AG10803 (cell line): ENCODE measurements around the gene PRR3.
A peak's percentile ranks its signal among the peaks of the same experiment; 100 is the strongest.

Experiments
- DNase-seq: peaks from one replicate; pipeline ENCODE4 v3.0.0; 2010; ENCODE audit warnings: low read depth
- H3K4me3 ChIP-seq: 2 replicates; pipeline ENCODE4 v1.5.1; 2011; ENCODE audit warnings: mild to moderate bottlenecking, low read length, control low read depth
- CTCF ChIP-seq: conservative IDR thresholded peaks from 2 replicates; pipeline ENCODE4 v1.5.1; 2011; ENCODE audit warnings: mild to moderate bottlenecking, low read length, control low read depth, inconsistent platforms

Gene PRR3

DNA sequence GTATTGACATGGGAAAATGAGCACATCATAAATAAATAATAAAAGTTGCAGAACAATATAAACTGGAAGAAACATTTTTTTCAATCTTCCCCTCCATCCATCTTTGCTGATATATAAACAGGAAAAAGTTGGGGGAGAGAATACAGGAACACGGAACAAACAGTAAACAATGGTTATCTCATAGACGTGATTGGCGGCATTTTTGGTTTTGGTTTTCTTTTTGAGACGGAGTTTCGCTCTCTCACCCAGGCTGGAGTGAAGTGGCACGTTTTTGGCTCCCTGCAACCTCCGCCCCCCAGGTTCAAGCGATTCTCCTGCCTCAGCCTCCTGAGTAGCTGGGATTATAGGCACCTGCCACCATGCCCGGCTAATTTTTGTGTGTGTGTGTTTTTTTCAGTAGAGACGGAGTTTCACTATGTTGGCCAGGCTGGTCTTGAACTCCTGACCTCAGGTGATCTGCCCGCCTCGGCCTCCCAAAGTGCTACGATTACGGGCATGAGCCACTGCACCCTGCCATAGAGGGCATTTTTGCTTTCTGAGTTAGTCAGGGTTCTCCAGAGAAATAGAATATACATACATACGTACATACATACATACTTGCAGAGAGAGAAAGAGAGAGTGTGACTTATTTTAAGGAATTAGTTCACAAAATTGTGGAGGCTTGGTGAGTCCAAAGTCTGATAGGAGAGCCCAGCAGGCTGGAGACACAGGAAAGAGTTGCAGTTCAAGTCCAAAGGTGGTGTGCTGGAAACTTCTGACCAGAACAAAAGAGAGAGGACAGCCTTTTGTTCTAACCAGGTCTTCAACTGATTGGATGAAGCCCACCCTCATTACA lies 23.4 kb upstream of the PRR3 start:
- H3K4me3 ChIP-seq, result no peak overlapping the region
- TF ChIP-seq CTCF, result no peak
- DNase-seq, result no peak

- no peak for TF ChIP-seq CTCF
- no peak for DNase-seq
- no peak overlapping the region for H3K4me3 ChIP-seq
Observed at GRCh38 chr6:30537931-30538330, 19.2 kb upstream of the PRR3 start.

DNA sequence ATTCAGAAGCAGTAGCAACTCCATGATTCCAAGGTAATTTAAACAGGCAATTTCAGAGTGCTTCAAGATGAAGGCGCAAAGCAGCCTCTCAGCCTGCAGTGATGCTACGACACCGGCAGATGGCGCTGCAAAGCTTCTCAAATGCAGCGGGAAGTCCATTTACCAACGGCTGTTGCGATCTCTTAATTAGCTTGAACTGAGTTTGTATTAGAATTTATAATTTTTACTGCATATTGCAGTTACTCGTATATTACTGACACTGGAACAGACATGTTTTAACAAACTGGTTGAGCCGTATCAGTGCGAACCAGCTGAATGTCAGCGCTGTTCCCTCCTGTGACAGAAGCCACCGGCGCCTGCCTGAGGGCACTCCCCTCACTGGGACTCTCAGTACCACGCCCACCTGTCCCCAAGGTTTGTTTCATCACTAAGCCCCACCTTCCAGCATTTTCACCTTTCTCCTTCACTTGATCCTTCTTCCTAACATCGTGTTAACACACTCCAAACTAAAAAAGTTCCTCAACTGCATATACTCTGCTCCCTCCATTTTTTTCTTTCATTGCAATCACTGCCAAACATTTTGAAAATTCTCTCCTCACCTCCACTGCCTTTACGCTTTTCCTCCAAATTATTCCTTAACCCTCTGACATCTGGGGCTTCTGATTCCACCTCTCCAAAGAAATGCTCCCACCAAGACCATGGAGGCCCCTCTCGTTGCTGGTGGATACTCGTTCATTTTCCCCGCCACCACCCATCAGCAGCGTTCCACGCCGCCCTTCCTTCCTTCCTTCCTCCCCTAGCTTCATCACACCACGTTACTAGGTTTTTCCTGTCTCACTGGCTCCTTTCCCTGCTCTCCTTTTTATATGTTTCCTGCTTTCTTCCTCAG lies 15.3 kb upstream of the PRR3 start:
- H3K4me3 ChIP-seq, result peak overlapping the region; percentile 32; the same call in 1 of the 2 replicates
- DNase-seq, result peak; percentile 86
- peak; percentile 100 for TF ChIP-seq CTCF

DNA sequence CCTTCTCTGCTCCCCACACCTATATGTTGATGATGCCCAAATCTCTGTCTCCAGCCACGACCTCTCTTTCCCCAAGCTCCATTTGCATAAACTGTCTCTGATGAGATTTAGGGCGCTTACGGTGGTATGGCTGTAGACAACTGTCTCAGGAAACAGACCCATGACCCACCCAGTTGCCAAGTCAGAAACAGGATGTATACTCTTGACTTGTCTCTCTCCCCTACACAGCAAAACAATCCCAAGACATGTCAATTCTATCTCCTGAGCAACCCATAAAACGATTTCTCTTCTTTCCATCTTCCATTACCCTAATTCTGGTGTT lies 14.7 kb upstream of the PRR3 start:
- DNase-seq, result no peak
- no peak overlapping the region for H3K4me3 ChIP-seq
- TF ChIP-seq CTCF, result no peak

DNA sequence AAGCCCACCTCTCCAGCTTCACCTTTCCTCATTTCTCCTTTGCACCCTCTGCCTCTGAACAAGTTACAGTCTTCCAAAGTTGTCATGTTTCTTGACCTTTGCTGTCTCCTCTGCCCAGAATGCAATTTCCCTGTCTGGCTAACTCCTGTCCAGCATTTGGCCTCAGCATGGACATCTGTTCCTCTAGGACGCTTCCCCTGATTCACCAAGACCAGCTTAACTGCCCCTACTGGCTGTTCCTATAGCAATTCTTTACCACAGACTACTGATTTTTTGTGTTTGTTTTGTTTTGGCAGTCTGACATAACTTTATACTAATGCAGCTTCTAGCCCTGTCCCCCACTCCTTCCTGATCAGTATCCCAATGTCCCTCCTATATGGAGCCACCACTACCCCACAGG lies 14.2 kb upstream of the PRR3 start:
- H3K4me3 ChIP-seq, result no peak overlapping the region
- no peak; the same call in 1 of the 2 replicates for TF ChIP-seq CTCF
- DNase-seq, result no peak

DNA sequence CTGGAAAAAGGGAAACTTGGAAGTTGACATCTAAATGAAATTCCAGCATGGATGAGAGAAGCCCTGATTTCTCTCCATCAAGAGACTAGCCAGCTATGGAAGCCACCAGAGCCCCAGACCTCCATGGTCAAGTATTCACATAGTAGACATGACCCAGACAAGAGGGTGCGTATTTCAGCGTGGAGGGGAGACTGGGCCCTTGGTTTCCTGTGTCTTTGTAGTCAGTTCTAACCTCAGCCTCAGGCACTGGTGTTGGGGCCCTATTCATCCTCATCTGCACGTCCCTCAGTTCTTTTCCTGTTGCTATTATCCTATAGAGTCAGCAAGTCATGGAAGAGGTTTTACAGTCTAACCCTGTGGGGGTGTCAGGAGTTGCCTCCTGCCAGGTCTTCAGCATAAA lies 13.3 kb upstream of the PRR3 start:
- TF ChIP-seq CTCF, result no peak
- DNase-seq, result no peak

More for the DNA sequence above, 13.3 kb upstream of the PRR3 start:
- no peak overlapping the region for H3K4me3 ChIP-seq
